Renal pelvis (tissue), 4 donors: ENCODE results near the gene DNAJB2. TPM values are rescaled to one million over a fixed set of nuclear protein-coding genes. Genes with fewer than 3 reads are reported as not detected.

Experiments
- DNase-seq: peaks from one replicate; pipeline ENCODE4 v3.0.0-alpha.2; 2013
- polyA plus RNA-seq, 3 donors: library from polyadenylated mRNA; unstranded; fragments of 120-200 nt; gene quantifications; one replicate each; pipeline ENCODE4 v1.2.1, GENCODE V29; 2013; ENCODE audit not compliant: insufficient read length in 3 of 3

Gene DNAJB2
- polyA plus RNA-seq, 3 donors = 75.7 to 85.1 (median 79.1) TPM

DNA sequence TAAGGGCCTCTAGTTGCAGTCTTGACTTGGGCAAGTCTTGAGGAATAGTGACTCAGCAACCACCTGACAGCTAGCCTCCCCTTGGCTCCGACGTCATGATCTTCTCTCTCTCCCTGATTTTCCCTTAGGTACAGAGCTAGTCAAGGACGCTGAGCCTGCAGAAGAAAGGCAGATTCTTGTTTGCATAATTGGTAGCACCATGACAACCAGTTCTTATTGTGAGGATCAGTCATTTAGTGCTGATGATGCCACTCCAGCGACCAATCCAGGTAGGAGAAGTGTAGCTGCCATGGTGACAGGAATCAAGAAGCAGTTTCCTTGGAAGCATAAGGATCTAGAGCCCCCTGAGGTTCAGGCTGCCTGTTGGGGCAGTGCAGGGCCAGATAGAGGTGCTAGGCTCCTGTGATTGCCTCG is 56.2 kb downstream of the DNAJB2 start:
- no peak for DNase-seq

Other genes starting within 250 kb of the DNAJB2 start
- gene CFAP65, start 237.8 kb upstream of the DNAJB2 start, polyA plus RNA-seq = 1 to 10 TPM in 1 of 3 donors, under 1 TPM in 2; 0.07 to 1.1 (median 0.56) TPM
- 1 to 10 TPM; 2.0 to 3.2 (median 2.0) TPM for gene IHH, start 218.4 kb upstream of the DNAJB2 start, polyA plus RNA-seq
- 10 to 100 TPM; 17.6 to 21.4 (median 19.6) TPM for gene NHEJ1, start 118.6 kb upstream of the DNAJB2 start, polyA plus RNA-seq
- 10 to 100 TPM; 23.5 to 29.0 (median 25.1) TPM for gene SLC23A3, start 109.3 kb upstream of the DNAJB2 start, polyA plus RNA-seq
- 10 to 100 TPM; 71.7 to 79.7 (median 78.6) TPM for gene CNPPD1, start 102.4 kb upstream of the DNAJB2 start, polyA plus RNA-seq
- gene RETREG2, start 101.1 kb upstream of the DNAJB2 start, polyA plus RNA-seq = 100 to 1,000 TPM; 113 to 119 (median 113) TPM
- 10 to 100 TPM; 40.9 to 51.8 (median 49.4) TPM for gene ZFAND2B, start 72.6 kb upstream of the DNAJB2 start, polyA plus RNA-seq
- gene ABCB6, start 60.4 kb upstream of the DNAJB2 start, polyA plus RNA-seq = 10 to 100 TPM; 37.9 to 47.3 (median 44.8) TPM
- gene ATG9A, start 49.7 kb upstream of the DNAJB2 start, polyA plus RNA-seq = 10 to 100 TPM; 45.2 to 48.4 (median 46.3) TPM
- gene ANKZF1, start 49.6 kb upstream of the DNAJB2 start, polyA plus RNA-seq = 10 to 100 TPM; 51.3 to 84.1 (median 72.8) TPM
- gene GLB1L, start 33.9 kb upstream of the DNAJB2 start, polyA plus RNA-seq = 10 to 100 TPM; 17.4 to 28.5 (median 27.1) TPM
- gene STK16, start 33.9 kb upstream of the DNAJB2 start, polyA plus RNA-seq = 10 to 100 TPM; 38.9 to 40.4 (median 39.9) TPM
- gene TUBA4B, start 26.1 kb upstream of the DNAJB2 start, polyA plus RNA-seq = 1 to 10 TPM in 1 of 3 donors, under 1 TPM in 2; 0.89 to 1.1 (median 0.91) TPM
- gene TUBA4A, start 25.4 kb upstream of the DNAJB2 start, polyA plus RNA-seq = 10 to 100 TPM; 32.9 to 40.0 (median 33.1) TPM
- under 1 TPM; 0.16 to 0.27 (median 0.17) TPM for gene PTPRN, start 30.0 kb downstream of the DNAJB2 start, polyA plus RNA-seq
- gene RESP18, start 53.4 kb downstream of the DNAJB2 start, polyA plus RNA-seq = not detected
- gene DNPEP, start 108.5 kb downstream of the DNAJB2 start, polyA plus RNA-seq = 10 to 100 TPM; 64.4 to 91.2 (median 66.4) TPM
- gene DES, start 139.0 kb downstream of the DNAJB2 start, polyA plus RNA-seq = 1 to 10 TPM; 5.5 to 8.2 (median 6.0) TPM
- gene SPEG, start 155.5 kb downstream of the DNAJB2 start, polyA plus RNA-seq = 10 to 100 TPM; 13.1 to 16.9 (median 13.5) TPM
- 10 to 100 TPM; 35.6 to 40.0 (median 39.0) TPM for gene GMPPA, start 219.5 kb downstream of the DNAJB2 start, polyA plus RNA-seq
- under 1 TPM; 0.12 to 0.21 (median 0.18) TPM for gene ASIC4, start 235.1 kb downstream of the DNAJB2 start, polyA plus RNA-seq